Adrenal gland (tissue), 5 donors: Measurements from ENCODE around the gene COL6A3.

Experiments used
- POLR2A ChIP-seq, 2 donors: fragments of 450-650 bp; IDR thresholded peaks; one replicate each; pipeline ENCODE4 v1.6.1; 2017; ENCODE audit warnings: antibody characterized with exemption in 2 of 2, mild to moderate bottlenecking in 2 of 2, moderate library complexity in 1 of 2
- TF ChIP-seq, protein P1 (sequence below), 6 experiments: fragments of 450-650 bp in 4 of 6; fragments of 200-600 bp in 2 of 6; sonication (generic) in 1 of 6; IDR thresholded peaks; 1 replicate in 5 of 6; 2 replicates in 1 of 6; pipeline versions ENCODE4 v1.5.1 to v1.8.0; 2016 to 2021; ENCODE audit warnings: antibody characterized with exemption in 6 of 6, mild to moderate bottlenecking in 2 of 6, moderate library complexity in 1 of 6
- donor health status: DM: no; HTN: no; CAD: no.

- TF ChIP-seq POLR2A (IDR thresholded peaks at IDR 0.05) = no peak
- TF ChIP-seq, protein P1, sequence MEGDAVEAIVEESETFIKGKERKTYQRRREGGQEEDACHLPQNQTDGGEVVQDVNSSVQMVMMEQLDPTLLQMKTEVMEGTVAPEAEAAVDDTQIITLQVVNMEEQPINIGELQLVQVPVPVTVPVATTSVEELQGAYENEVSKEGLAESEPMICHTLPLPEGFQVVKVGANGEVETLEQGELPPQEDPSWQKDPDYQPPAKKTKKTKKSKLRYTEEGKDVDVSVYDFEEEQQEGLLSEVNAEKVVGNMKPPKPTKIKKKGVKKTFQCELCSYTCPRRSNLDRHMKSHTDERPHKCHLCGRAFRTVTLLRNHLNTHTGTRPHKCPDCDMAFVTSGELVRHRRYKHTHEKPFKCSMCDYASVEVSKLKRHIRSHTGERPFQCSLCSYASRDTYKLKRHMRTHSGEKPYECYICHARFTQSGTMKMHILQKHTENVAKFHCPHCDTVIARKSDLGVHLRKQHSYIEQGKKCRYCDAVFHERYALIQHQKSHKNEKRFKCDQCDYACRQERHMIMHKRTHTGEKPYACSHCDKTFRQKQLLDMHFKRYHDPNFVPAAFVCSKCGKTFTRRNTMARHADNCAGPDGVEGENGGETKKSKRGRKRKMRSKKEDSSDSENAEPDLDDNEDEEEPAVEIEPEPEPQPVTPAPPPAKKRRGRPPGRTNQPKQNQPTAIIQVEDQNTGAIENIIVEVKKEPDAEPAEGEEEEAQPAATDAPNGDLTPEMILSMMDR (IDR thresholded peaks at IDR 0.05) = no peak
These were observed 10.6 kb upstream of the COL6A3 start for GRCh38 chr2:237424544-237424943.
